Measurements from ENCODE around the gene SMIM32.

The SMIM32 gene

DNA sequence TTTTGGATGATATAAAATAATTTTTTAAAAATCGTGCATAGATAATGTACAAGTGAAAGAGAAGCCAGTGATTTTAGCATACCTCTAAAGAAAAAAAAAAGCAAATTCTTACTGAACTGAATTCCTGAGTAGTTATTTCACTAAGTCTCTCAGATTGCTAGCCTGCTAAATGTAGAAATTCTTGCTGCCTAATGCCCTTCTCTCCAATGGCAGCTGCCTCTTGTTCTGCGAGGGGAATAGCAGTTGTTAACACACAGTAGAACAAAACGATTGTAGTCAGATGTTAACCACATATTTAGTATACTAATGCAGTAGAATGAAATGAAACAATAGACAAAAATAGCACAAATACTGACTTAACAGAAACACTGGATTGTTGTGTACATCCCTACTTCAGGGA, 33.5 kb downstream of the SMIM32 start:
- H3K27ac ChIP-seq, result no peak overlapping the region
- TF ChIP-seq, protein P1, sequence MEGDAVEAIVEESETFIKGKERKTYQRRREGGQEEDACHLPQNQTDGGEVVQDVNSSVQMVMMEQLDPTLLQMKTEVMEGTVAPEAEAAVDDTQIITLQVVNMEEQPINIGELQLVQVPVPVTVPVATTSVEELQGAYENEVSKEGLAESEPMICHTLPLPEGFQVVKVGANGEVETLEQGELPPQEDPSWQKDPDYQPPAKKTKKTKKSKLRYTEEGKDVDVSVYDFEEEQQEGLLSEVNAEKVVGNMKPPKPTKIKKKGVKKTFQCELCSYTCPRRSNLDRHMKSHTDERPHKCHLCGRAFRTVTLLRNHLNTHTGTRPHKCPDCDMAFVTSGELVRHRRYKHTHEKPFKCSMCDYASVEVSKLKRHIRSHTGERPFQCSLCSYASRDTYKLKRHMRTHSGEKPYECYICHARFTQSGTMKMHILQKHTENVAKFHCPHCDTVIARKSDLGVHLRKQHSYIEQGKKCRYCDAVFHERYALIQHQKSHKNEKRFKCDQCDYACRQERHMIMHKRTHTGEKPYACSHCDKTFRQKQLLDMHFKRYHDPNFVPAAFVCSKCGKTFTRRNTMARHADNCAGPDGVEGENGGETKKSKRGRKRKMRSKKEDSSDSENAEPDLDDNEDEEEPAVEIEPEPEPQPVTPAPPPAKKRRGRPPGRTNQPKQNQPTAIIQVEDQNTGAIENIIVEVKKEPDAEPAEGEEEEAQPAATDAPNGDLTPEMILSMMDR (IDR thresholded peaks at IDR 0.05), result no peak
- TF ChIP-seq ZFX (IDR thresholded peaks at IDR 0.05; ENCODE audit: borderline replicate concordance), result no peak

- TF ChIP-seq, protein P1 (IDR thresholded peaks at IDR 0.05), result no peak
- no peak for TF ChIP-seq ZFX (IDR thresholded peaks at IDR 0.05; ENCODE audit: borderline replicate concordance)
Measured at GRCh38 chr5:136157514-136157913, 35.4 kb downstream of the SMIM32 start.

DNA sequence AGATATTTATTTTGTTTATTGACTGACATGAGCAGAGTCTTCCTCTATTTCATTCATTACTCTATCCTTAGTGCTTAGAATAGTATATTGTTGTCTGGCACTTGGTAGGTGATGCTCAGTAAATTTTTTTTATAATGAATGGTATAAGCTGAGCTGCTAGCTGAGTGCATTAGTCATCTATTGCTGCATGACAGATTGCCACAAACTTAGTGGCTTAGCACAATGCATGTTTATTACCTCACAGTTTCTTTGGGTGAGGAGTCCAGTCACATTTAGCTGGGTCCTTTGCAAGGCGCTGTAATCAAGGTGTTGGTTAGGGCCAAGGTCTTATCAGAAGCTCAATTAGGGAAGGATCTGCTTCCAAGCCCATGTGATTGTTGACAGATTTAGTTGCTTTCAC, 37.2 kb downstream of the SMIM32 start:
- TF ChIP-seq ZFX (IDR thresholded peaks at IDR 0.05; ENCODE audit: borderline replicate concordance), result no peak
- TF ChIP-seq, protein P1 (IDR thresholded peaks at IDR 0.05), result no peak
- H3K27ac ChIP-seq, result no peak overlapping the region

More at GRCh38 chr5:136157514-136157913, 35.4 kb downstream of the SMIM32 start:
- no peak overlapping the region for H3K27ac ChIP-seq

DNA sequence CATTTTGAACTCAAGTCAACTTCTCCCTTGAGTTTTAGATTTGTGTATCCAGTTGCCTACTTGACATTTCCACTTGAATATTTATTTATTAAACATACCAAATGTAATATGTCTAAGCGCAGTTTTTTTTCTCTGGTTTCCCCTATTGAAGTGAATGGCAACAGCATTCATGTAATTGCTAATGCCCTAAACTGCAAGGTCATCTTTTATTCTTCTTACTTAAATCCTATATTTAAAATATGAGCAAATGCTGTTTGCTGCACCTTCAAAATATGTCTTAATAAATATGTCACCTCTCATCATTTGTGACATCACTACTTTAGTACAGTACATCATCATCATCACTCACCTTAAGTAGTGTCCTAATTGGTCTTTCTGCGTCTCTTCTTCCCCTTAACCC, 37.9 kb downstream of the SMIM32 start:
- TF ChIP-seq ZFX (IDR thresholded peaks at IDR 0.05; ENCODE audit: borderline replicate concordance), result no peak
- TF ChIP-seq, protein P1 (IDR thresholded peaks at IDR 0.05), result no peak

GRCh38 chr5:136153581-136154236, 39.3 kb downstream of the SMIM32 start:
- no peak overlapping the region for H3K27ac ChIP-seq
- TF ChIP-seq ZFX (IDR thresholded peaks at IDR 0.05; ENCODE audit: borderline replicate concordance), result no peak
- TF ChIP-seq, protein P1 (IDR thresholded peaks at IDR 0.05), result no peak

More for the DNA sequence above, 37.9 kb downstream of the SMIM32 start:
- no peak overlapping the region for H3K27ac ChIP-seq

- H3K27ac ChIP-seq, result no peak overlapping the region
- no peak for TF ChIP-seq ZFX (IDR thresholded peaks at IDR 0.05; ENCODE audit: borderline replicate concordance)
- TF ChIP-seq, protein P1 (IDR thresholded peaks at IDR 0.05), result no peak
Measured at GRCh38 chr5:136149891-136150290, 43.1 kb downstream of the SMIM32 start.

DNA sequence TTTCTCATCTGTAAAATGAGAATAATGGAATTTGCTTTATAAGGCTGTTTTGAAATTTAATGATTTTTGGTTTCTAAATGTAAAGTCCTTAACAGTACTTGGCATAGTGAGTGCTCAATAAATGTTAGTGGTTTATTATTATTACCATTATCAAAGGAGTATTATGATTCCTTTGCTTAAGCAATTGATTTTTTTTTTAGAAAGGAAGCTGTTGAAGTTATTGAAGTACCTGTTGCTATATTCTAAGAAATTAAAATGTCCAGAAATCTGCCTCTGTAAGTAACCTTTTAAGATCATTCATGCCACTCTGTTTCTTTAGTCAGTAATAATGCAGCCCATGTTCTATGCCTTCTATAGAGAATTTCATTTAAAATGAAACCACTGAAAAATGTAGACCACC, 45.3 kb downstream of the SMIM32 start:
- TF ChIP-seq, protein P1 (IDR thresholded peaks at IDR 0.05), result no peak
- no peak for TF ChIP-seq ZFX (IDR thresholded peaks at IDR 0.05; ENCODE audit: borderline replicate concordance)

More for the DNA sequence above, 45.3 kb downstream of the SMIM32 start:
- no peak overlapping the region for H3K27ac ChIP-seq

Data from 22Rv1 (cell line).